Activated CD4-positive, alpha-beta T cell treated with anti-CD3 and anti-CD28 coated beads, Interleukin-2, amount 10 ng/mL, durations not matched to agents 24 days and 14 days (primary cell): ENCODE measurements around the gene ADH1A. TPM values are rescaled to one million over a fixed set of nuclear protein-coding genes. Genes with fewer than 3 reads are reported as not detected.

Experiments used
- DNase-seq: peaks from one replicate; pipeline ENCODE4 v3.0.0; 2022
- H3K27ac Mint-ChIP-seq: one replicate; pipeline ENCODE4 v1.8.0; 2022; ENCODE audit warnings: mild to moderate bottlenecking, mixed read lengths
- H3K27me3 Mint-ChIP-seq: one replicate; pipeline ENCODE4 v1.8.0; 2022; ENCODE audit warnings: mixed read lengths
- H3K36me3 Mint-ChIP-seq: one replicate; pipeline ENCODE4 v1.8.0; 2022; ENCODE audit warnings: low read depth, mild to moderate bottlenecking, mixed read lengths
- H3K4me1 Mint-ChIP-seq: one replicate; pipeline ENCODE4 v1.8.0; 2021; ENCODE audit warnings: mixed read lengths
- H3K4me3 Mint-ChIP-seq: one replicate; pipeline ENCODE4 v1.8.0; 2022; ENCODE audit warnings: mild to moderate bottlenecking, moderate library complexity, mixed read lengths
- H3K9me3 Mint-ChIP-seq: one replicate; pipeline ENCODE4 v1.8.0; 2021; ENCODE audit warnings: mixed read lengths
- intact Hi-C: fragments of 100-400 bp; cut with micrococcal nuclease; formaldehyde crosslinking; loops from one replicate; pipeline ENCODE4 v1.15.1; 2023
- total RNA-seq: library from RNA; stranded (reverse); gene quantifications from 2 replicates; pipeline ENCODE4 v1.2.3, GENCODE V29; 2022

Gene ADH1A
- total RNA-seq, 1 donor from 2014 or later = not detected

- no peak overlapping the region for H3K4me3 Mint-ChIP-seq
These were observed 19.6 kb upstream of the ADH1A start for GRCh38 chr4:99310389-99310788.

GRCh38 chr4:99305638-99306400 lies 15.0 kb upstream of the ADH1A start:
- no peak overlapping the region for H3K4me3 Mint-ChIP-seq
- no peak for DNase-seq
- H3K36me3 Mint-ChIP-seq = no peaks in the 10 kb centered on the region
- H3K4me1 Mint-ChIP-seq = no peaks in the 10 kb centered on the region
- H3K9me3 Mint-ChIP-seq = peaks cover 3% of the 10 kb centered on the region
- H3K27me3 Mint-ChIP-seq = no peaks in the 10 kb centered on the region
- no peak overlapping the region for H3K27ac Mint-ChIP-seq
- intact Hi-C loops = no loop called here

More at GRCh38 chr4:99310389-99310788, 19.6 kb upstream of the ADH1A start:
- intact Hi-C loops = no loop called here
- H3K27ac Mint-ChIP-seq = no peak overlapping the region
- H3K9me3 Mint-ChIP-seq = no peaks in the 10 kb centered on the region
- no peak for DNase-seq
- no peaks in the 10 kb centered on the region for H3K4me1 Mint-ChIP-seq
- no peaks in the 10 kb centered on the region for H3K27me3 Mint-ChIP-seq
- H3K36me3 Mint-ChIP-seq = no peaks in the 10 kb centered on the region

- Mint-ChIP-seq H3K4me3 (no peak overlapping the region), H3K36me3 (no peaks in the 10 kb centered on the region), H3K27ac (no peak overlapping the region), H3K4me1 (no peaks in the 10 kb centered on the region), H3K9me3 (peaks cover 10% of the 10 kb centered on the region), H3K27me3 (no peaks in the 10 kb centered on the region)
- DNase-seq = no peak
- intact Hi-C loops = no loop called here
These were observed 10.8 kb upstream of the ADH1A start for GRCh38 chr4:99301376-99302164.

GRCh38 chr4:99300934-99301333 lies 10.1 kb upstream of the ADH1A start:
- H3K36me3 Mint-ChIP-seq = no peaks in the 10 kb centered on the region
- no peak overlapping the region for H3K4me3 Mint-ChIP-seq
- H3K27me3 Mint-ChIP-seq = no peaks in the 10 kb centered on the region
- no peak for DNase-seq
- H3K4me1 Mint-ChIP-seq = no peaks in the 10 kb centered on the region
- peaks cover 14% of the 10 kb centered on the region for H3K9me3 Mint-ChIP-seq
- intact Hi-C loops = no loop called here
- no peak overlapping the region for H3K27ac Mint-ChIP-seq

GRCh38 chr4:99293357-99293756 lies 2.6 kb upstream of the ADH1A start:
- intact Hi-C loops = no loop called here
- H3K4me1 Mint-ChIP-seq = no peaks in the 10 kb centered on the region
- no peak overlapping the region for H3K4me3 Mint-ChIP-seq
- no peaks in the 10 kb centered on the region for H3K36me3 Mint-ChIP-seq
- no peak overlapping the region for H3K27ac Mint-ChIP-seq
- DNase-seq = no peak
- no peaks in the 10 kb centered on the region for H3K27me3 Mint-ChIP-seq
- H3K9me3 Mint-ChIP-seq = peaks cover 19% of the 10 kb centered on the region

- H3K9me3 Mint-ChIP-seq = no peaks in the 10 kb centered on the region
- DNase-seq = no peak
- H3K27ac Mint-ChIP-seq = no peak overlapping the region
- no peaks in the 10 kb centered on the region for H3K4me1 Mint-ChIP-seq
- intact Hi-C loops = no loop called here
- no peaks in the 10 kb centered on the region for H3K36me3 Mint-ChIP-seq
- no peak overlapping the region for H3K4me3 Mint-ChIP-seq
- H3K27me3 Mint-ChIP-seq = no peaks in the 10 kb centered on the region
These were observed 5.4 kb downstream of the ADH1A start for GRCh38 chr4:99285387-99285786.

GRCh38 chr4:99282731-99283130 lies 8.1 kb downstream of the ADH1A start:
- no peak for DNase-seq
- Mint-ChIP-seq H3K9me3 (no peaks in the 10 kb centered on the region), H3K36me3 (no peaks in the 10 kb centered on the region), H3K27me3 (no peaks in the 10 kb centered on the region), H3K4me1 (no peaks in the 10 kb centered on the region), H3K4me3 (no peak overlapping the region), H3K27ac (no peak overlapping the region)
- intact Hi-C loops = no loop called here

- H3K4me3 Mint-ChIP-seq = no peak overlapping the region
These were observed 9.5 kb downstream of the ADH1A start for GRCh38 chr4:99281261-99281660.

GRCh38 chr4:99276417-99276816 lies 14.4 kb downstream of the ADH1A start:
- no peaks in the 10 kb centered on the region for H3K36me3 Mint-ChIP-seq
- H3K4me1 Mint-ChIP-seq = no peaks in the 10 kb centered on the region
- intact Hi-C loops = no loop called here
- H3K9me3 Mint-ChIP-seq = no peaks in the 10 kb centered on the region
- no peaks in the 10 kb centered on the region for H3K27me3 Mint-ChIP-seq
- no peak for DNase-seq
- H3K4me3 Mint-ChIP-seq = no peak overlapping the region
- no peak overlapping the region for H3K27ac Mint-ChIP-seq

More at GRCh38 chr4:99281261-99281660, 9.5 kb downstream of the ADH1A start:
- no peak for DNase-seq
- no peaks in the 10 kb centered on the region for H3K4me1 Mint-ChIP-seq
- no peaks in the 10 kb centered on the region for H3K36me3 Mint-ChIP-seq
- no peak overlapping the region for H3K27ac Mint-ChIP-seq
- intact Hi-C loops = no loop called here
- no peaks in the 10 kb centered on the region for H3K27me3 Mint-ChIP-seq
- H3K9me3 Mint-ChIP-seq = no peaks in the 10 kb centered on the region

- Mint-ChIP-seq H3K27ac (no peak overlapping the region), H3K4me1 (no peaks in the 10 kb centered on the region), H3K27me3 (no peaks in the 10 kb centered on the region), H3K4me3 (no peak overlapping the region), H3K36me3 (no peaks in the 10 kb centered on the region), H3K9me3 (no peaks in the 10 kb centered on the region)
- no peak for DNase-seq
- intact Hi-C loops = no loop called here
These were observed 14.9 kb downstream of the ADH1A start for GRCh38 chr4:99275885-99276284.

GRCh38 chr4:99275050-99275449 lies 15.7 kb downstream of the ADH1A start:
- Mint-ChIP-seq H3K4me1 (no peaks in the 10 kb centered on the region), H3K27ac (no peak overlapping the region), H3K4me3 (no peak overlapping the region), H3K9me3 (no peaks in the 10 kb centered on the region), H3K36me3 (no peaks in the 10 kb centered on the region), H3K27me3 (no peaks in the 10 kb centered on the region)
- intact Hi-C loops = no loop called here
- no peak for DNase-seq

GRCh38 chr4:99273704-99274103 lies 17.1 kb downstream of the ADH1A start:
- H3K27me3 Mint-ChIP-seq = no peaks in the 10 kb centered on the region
- no peak for DNase-seq
- no peaks in the 10 kb centered on the region for H3K9me3 Mint-ChIP-seq
- H3K36me3 Mint-ChIP-seq = no peaks in the 10 kb centered on the region
- no peak overlapping the region for H3K27ac Mint-ChIP-seq
- no peaks in the 10 kb centered on the region for H3K4me1 Mint-ChIP-seq
- intact Hi-C loops = no loop called here
- H3K4me3 Mint-ChIP-seq = no peak overlapping the region

GRCh38 chr4:99264927-99265326 lies 25.9 kb downstream of the ADH1A start:
- H3K36me3 Mint-ChIP-seq = no peaks in the 10 kb centered on the region
- no peaks in the 10 kb centered on the region for H3K4me1 Mint-ChIP-seq
- H3K4me3 Mint-ChIP-seq = no peak overlapping the region
- no peaks in the 10 kb centered on the region for H3K27me3 Mint-ChIP-seq
- DNase-seq = no peak
- H3K9me3 Mint-ChIP-seq = peaks cover 6% of the 10 kb centered on the region
- H3K27ac Mint-ChIP-seq = no peak overlapping the region
- intact Hi-C loops = no loop called here

GRCh38 chr4:99252746-99253145 lies 38.0 kb downstream of the ADH1A start:
- Mint-ChIP-seq H3K4me1 (no peaks in the 10 kb centered on the region), H3K4me3 (no peak overlapping the region), H3K27ac (no peak overlapping the region), H3K27me3 (no peaks in the 10 kb centered on the region), H3K9me3 (no peaks in the 10 kb centered on the region), H3K36me3 (no peaks in the 10 kb centered on the region)
- no peak for DNase-seq
- intact Hi-C loops = no loop called here
